Stomach (tissue), 4 donors: ENCODE results near the gene ARL13A.

Experiments
- CTCF ChIP-seq, 7 experiments: fragments of 450-650 bp in 4 of 7; fragments of 200-600 bp in 3 of 7; sonication (generic) in 3 of 7; IDR thresholded peaks; one replicate each; pipeline ENCODE4 v1.5.1; 2016 to 2019; ENCODE audit warnings: antibody characterized with exemption in 7 of 7, control low read depth in 2 of 7, mild to moderate bottlenecking in 1 of 7
- EP300 ChIP-seq: sonication (generic); formaldehyde crosslinking; IDR thresholded peaks from one replicate; pipeline ENCODE4 v1.6.1; 2017; ENCODE audit warnings: antibody characterized with exemption
- POLR2A ChIP-seq, 4 donors: fragments of 450-650 bp; IDR thresholded peaks; one replicate each; pipeline ENCODE4 v1.6.1; 2016; ENCODE audit warnings: antibody characterized with exemption in 4 of 4, control low read depth in 2 of 4, mild to moderate bottlenecking in 1 of 4, moderate library complexity in 1 of 4
- POLR2AphosphoS5 ChIP-seq, 3 donors: sonication (generic); formaldehyde crosslinking; IDR thresholded peaks; one replicate each; pipeline ENCODE4 v1.6.1; 2016; ENCODE audit warnings: antibody characterized with exemption in 3 of 3

DNA sequence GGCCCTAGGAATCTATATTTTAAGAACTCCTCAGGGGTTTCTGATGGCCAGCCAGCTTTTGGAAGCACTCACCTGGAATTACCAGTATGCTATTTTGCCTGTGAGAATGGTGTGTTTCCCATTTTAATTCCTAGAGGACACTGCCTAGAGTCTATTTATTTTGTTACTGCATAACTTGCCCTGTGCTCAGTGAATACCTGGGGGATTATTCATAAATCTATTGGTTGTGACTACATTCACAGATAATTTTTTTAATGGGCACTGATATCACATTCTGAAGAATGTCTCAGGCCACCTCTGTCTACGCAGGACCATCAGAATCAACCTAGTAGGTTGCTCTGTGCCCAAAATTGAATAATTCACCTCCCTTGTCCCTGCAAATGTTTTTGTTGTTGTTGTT is 6.7 kb downstream of the ARL13A start:
- TF ChIP-seq CTCF (IDR thresholded peaks at IDR 0.05) = no peak
- no peak for TF ChIP-seq POLR2A (IDR thresholded peaks at IDR 0.05)
- no peak for TF ChIP-seq POLR2AphosphoS5 (IDR thresholded peaks at IDR 0.05)
- TF ChIP-seq EP300 = no peak
